ENCODE data around the gene KIF26B. TPM values are rescaled to one million over a fixed set of nuclear protein-coding genes. Genes with fewer than 3 reads are reported as not detected.

Gene KIF26B
- total RNA-seq, 3 donors from 2014 or later (not counting 1 experiment from before 2014, with no cell fraction given): 0.16 to 0.96 (median 0.18) TPM

DNA sequence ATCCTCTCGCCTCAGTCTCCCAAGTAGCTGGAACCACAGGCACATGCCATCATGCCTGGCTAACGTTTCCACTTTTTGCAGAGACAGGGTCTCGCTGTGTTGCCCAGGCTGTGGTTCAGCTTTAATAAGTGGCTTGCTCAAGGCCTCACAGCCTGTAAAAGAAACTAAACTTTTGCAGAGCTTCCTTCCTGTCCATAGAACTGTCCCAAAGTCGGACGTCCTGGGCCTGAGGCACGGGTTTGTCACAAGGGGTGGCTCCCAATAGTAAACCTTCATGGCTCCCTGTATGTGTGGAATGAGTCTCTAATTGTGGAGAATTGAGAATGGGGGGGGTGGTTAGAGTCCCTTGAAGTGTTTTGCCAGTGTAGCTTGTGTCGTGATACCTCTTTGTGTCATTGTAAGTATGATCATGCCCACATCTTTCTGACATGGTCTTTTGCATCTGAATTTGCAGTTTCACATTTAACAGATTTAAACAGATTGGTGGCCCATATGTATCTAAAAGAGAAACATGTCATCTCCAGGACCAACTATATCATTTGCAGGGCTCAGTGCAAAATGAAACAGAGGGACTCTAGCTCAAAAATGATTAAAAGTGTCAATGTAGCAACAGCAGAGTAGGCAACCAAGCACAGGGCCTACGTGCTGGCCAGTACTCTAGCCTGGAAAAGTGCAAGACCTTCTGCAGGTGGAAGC, 332.1 kb downstream of the KIF26B start:
- Mint-ChIP-seq H3K27me3 (ENCODE audit: low read depth in 2 of 2) (no peaks in the 10 kb centered on the region), H3K4me3 (no peak overlapping the region), H3K9me3 (no peaks in the 10 kb centered on the region), H3K27ac (no peak overlapping the region), H3K4me1 (no peaks in the 10 kb centered on the region), H3K36me3 (no peaks in the 10 kb centered on the region)
- Histone ChIP-seq H3K4me3 (ENCODE audit: low read length) (no peak overlapping the region), H3K9me3 (ENCODE audit: control insufficient read depth, insufficient read depth, low read length) (no peaks in the 10 kb centered on the region), H3K4me1 (ENCODE audit: control insufficient read depth, insufficient read depth, low read length) (no peaks in the 10 kb centered on the region), H3K27me3 (ENCODE audit: control insufficient read depth, insufficient read depth, low read length) (no peaks in the 10 kb centered on the region), H3K27ac (ENCODE audit: low read length) (no peak overlapping the region), H3K36me3 (ENCODE audit: control insufficient read depth, insufficient read depth, low read length) (no peaks in the 10 kb centered on the region)
- 70% methylated on average over 8 of the region's 8 CpGs for WGBS (ENCODE audit: insufficient coverage)
- ATAC-seq (no peak), DNase-seq (no peak)
- TF ChIP-seq, protein P1, sequence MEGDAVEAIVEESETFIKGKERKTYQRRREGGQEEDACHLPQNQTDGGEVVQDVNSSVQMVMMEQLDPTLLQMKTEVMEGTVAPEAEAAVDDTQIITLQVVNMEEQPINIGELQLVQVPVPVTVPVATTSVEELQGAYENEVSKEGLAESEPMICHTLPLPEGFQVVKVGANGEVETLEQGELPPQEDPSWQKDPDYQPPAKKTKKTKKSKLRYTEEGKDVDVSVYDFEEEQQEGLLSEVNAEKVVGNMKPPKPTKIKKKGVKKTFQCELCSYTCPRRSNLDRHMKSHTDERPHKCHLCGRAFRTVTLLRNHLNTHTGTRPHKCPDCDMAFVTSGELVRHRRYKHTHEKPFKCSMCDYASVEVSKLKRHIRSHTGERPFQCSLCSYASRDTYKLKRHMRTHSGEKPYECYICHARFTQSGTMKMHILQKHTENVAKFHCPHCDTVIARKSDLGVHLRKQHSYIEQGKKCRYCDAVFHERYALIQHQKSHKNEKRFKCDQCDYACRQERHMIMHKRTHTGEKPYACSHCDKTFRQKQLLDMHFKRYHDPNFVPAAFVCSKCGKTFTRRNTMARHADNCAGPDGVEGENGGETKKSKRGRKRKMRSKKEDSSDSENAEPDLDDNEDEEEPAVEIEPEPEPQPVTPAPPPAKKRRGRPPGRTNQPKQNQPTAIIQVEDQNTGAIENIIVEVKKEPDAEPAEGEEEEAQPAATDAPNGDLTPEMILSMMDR (IDR thresholded peaks at IDR 0.05): no peak
- intact Hi-C loops (cut with micrococcal nuclease): no loop called here

DNA sequence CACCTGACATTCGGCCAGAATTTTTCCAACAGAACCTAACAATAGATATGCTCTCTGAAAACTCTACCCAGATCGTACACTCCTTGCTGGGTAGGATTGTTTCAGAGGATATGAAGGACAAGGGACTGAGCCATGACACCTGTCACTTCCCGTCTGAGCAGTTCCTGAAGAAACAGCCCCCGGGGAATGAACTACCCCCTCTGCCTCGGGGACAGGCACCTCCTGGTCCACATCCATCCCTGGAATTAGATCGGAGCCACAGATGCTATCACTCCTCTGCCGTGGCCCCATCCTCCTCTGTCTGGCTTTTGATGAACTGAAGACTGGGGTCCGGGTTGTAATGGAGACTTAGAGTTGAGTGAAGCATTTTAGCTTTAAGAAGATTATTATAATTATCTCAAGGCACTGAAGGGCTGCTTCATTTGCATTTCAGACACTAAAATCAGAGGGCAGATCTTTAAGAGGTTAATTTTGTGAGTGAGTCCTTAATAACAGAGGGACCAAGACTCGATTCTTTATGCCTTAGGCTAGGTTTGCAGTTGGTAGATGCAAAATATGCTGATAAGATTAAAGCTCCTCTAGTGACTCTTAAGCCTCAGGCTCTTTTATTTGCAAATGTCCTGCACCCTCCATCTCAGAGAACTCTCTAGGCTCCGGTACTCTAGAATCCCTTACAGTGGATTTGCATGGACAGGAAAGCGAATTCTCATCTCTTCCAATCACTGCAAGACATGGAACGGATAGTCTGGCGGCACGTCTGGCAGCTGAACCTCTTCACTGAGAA, 333.8 kb downstream of the KIF26B start:
- ATAC-seq (no peak), DNase-seq (no peak)
- no peaks in the 10 kb centered on the region for H3K9me3 ChIP-seq (ENCODE audit: control insufficient read depth, insufficient read depth, low read length)
- H3K27ac ChIP-seq (ENCODE audit: low read length): no peak overlapping the region
- H3K4me1 Mint-ChIP-seq: no peaks in the 10 kb centered on the region
- H3K27me3 ChIP-seq (ENCODE audit: control insufficient read depth, insufficient read depth, low read length): no peaks in the 10 kb centered on the region
- no peak overlapping the region for H3K4me3 ChIP-seq (ENCODE audit: low read length)
- no peaks in the 10 kb centered on the region for H3K36me3 ChIP-seq (ENCODE audit: control insufficient read depth, insufficient read depth, low read length)
- 91% methylated on average over 11 of the region's 14 CpGs for WGBS (ENCODE audit: insufficient coverage)
- no peaks in the 10 kb centered on the region for H3K9me3 Mint-ChIP-seq
- H3K27ac Mint-ChIP-seq: no peak overlapping the region
- no peaks in the 10 kb centered on the region for H3K36me3 Mint-ChIP-seq
- intact Hi-C loops (cut with micrococcal nuclease): no loop called here
- TF ChIP-seq, protein P1 (IDR thresholded peaks at IDR 0.05): no peak
- H3K4me3 Mint-ChIP-seq: no peak overlapping the region
- H3K4me1 ChIP-seq (ENCODE audit: control insufficient read depth, insufficient read depth, low read length): no peaks in the 10 kb centered on the region
- H3K27me3 Mint-ChIP-seq (ENCODE audit: low read depth in 2 of 2): peaks cover 0 to 5% of the 10 kb centered on the region in 2 donors

DNA sequence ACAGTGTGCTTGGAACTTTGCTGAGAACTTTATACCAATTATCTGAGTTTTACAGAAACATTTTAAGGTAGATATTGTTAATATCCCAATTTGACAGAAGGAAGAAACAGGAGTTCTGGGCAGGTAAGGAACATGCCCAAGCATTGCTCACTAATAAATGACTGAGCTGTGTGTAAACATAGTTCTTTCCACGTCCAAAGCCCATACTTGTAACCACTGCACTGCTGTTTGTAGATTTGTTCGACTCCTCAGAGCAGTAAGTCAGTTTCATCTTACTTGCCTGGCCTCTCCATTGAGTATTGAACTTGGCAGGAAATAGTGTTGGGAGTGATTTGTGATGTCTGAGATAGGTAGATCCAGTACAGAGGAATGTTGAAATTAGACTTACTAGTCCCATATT, 335.1 kb downstream of the KIF26B start:
- Mint-ChIP-seq H3K27me3 (ENCODE audit: low read depth in 2 of 2) (peaks cover 0 to 8% of the 10 kb centered on the region in 2 donors), H3K27ac (no peak overlapping the region), H3K9me3 (no peaks in the 10 kb centered on the region), H3K36me3 (no peaks in the 10 kb centered on the region), H3K4me3 (no peak overlapping the region), H3K4me1 (no peaks in the 10 kb centered on the region)
- DNase-seq: no peak
- H3K36me3 ChIP-seq (ENCODE audit: control insufficient read depth, insufficient read depth, low read length): no peaks in the 10 kb centered on the region
- ATAC-seq: no peak
- no peak overlapping the region for H3K4me3 ChIP-seq (ENCODE audit: low read length)
- no peak overlapping the region for H3K27ac ChIP-seq (ENCODE audit: low read length)
- WGBS (ENCODE audit: insufficient coverage): 84% methylated on average over 2 of the region's 2 CpGs
- no peaks in the 10 kb centered on the region for H3K4me1 ChIP-seq (ENCODE audit: control insufficient read depth, insufficient read depth, low read length)
- H3K9me3 ChIP-seq (ENCODE audit: control insufficient read depth, insufficient read depth, low read length): no peaks in the 10 kb centered on the region
- intact Hi-C loops (cut with micrococcal nuclease): no loop called here
- TF ChIP-seq, protein P1 (IDR thresholded peaks at IDR 0.05): no peak
- H3K27me3 ChIP-seq (ENCODE audit: control insufficient read depth, insufficient read depth, low read length): no peaks in the 10 kb centered on the region
